GM19463 (cell line): Measurements from ENCODE around the gene OXSR1.
A peak's percentile ranks its signal among the peaks of the same experiment; 100 is the strongest.
"Not testable (repeated sequence)": the region's sequence is repeated elsewhere in the genome, so short reads cannot be mapped to it uniquely, and the experiment has no call there.

Experiments used
- ATAC-seq: cut with Tn5 transposase; IDR thresholded peaks from one replicate; pipeline ENCODE4 v1.9.1; 2021; ENCODE audit warnings: mild to moderate bottlenecking, moderate library complexity; ENCODE audit not compliant: unreplicated experiment

OXSR1 gene

DNA sequence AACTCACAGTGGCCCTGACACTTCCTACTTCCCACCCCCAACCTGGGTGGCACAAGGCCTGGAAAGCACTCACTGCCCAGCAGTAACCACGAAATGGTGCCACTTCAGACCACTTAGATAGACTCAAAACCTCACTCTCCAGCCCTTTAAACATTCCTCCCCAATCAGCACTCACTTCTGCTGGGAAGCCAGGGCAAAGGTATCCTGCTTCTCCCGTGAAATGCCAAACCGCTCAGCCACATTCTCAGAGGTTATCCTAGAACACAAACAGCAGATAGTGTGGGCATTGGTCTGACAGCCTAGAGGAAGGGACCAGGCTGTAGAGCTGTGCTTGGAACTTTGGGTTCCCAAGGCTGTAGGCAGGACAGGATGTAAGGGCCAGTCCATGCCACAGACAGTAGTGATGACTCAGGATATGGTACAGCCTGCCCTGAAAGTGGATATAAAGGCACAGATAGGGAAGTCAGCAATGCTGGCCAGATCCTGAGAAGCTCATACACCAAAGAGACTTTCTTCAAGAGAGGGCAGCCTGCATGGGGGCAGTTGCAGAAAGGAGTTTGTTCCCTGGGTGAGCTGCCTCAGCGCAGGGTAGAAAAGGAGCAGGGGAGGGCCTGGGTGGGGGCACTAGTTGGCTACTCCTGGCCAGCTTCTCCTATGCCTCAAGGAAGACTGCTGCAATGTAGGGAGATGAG is 37.6 kb upstream of the OXSR1 start:
- no peak for ATAC-seq

DNA sequence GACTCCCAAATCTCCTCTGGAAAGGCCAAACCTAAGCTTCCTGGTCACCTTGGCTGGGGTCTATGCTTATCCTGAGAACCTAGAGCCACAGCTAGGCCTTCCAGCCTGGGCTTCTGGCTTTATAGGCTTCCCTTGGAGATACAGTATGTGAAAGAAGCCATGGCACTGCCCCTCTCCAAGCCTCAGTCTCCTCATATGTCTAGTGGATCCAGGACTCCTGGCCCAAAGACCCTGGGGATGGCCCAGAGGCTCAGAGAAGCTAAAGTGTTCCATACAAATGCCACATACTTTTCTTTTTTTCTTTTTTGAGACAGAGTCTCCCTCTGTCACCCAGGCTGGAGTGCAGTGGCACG is 37.1 kb upstream of the OXSR1 start:
- no peak for ATAC-seq

DNA sequence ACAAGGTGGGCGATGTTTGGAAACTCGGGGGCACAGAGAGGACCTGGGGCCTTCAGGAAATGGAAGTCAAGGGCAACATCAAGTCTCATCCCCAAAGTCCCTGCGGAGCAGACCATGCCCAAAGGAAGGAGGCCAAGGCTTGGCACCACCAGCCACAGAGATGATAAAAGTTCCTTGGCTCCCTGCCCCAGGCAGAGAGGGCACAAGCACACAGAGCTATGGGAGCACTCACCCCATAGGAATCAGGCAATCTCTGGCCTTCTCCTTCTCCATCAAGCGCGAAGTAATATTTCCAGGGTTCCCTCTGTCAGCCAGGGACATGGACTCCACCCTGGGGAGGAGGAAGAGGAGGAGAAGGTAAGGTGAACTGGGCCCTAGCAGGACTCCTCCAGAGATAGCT is 36.3 kb upstream of the OXSR1 start:
- no peak for ATAC-seq

DNA sequence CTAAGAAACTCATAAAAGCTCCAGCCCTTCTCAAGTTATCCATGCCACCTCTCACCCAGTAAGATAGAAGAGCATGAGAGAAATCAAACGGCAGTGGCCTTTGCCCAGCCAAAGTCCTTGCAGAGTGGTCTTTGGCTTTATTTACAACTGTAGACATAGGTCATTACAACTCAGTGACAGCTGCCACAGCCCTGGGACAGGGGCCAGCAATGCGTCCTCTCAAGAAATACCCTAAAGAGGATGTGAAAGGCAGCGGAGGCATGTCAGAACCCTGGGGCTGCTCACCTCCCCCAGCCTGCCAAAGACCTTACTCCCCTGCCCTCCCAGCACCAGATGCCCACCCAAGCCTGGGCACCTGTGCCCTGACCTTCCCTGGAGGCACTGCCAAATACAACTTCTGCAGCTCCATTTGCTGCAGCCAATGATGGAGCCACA is 34.7 kb upstream of the OXSR1 start:
- no peak for ATAC-seq

- no peak for ATAC-seq
Observed at GRCh38 chr3:38131621-38132369, 33.5 kb upstream of the OXSR1 start.

DNA sequence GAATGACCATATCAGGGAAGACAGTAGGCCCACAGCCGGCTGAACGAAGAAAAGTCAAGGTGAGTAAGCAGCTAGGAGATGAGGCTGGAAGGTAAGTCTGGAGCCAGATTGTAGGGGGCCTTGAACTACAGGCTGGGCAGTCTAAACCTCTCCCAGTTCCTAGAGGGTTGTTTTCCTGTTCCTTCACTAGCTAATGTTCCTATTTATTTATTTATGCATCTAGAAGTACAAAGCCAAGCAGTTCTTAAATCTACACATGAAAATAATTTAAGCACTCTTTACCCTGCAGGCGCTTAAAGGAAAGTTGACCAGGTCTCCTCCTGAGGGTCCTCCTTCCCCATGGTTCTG is 32.2 kb upstream of the OXSR1 start:
- ATAC-seq = no peak

DNA sequence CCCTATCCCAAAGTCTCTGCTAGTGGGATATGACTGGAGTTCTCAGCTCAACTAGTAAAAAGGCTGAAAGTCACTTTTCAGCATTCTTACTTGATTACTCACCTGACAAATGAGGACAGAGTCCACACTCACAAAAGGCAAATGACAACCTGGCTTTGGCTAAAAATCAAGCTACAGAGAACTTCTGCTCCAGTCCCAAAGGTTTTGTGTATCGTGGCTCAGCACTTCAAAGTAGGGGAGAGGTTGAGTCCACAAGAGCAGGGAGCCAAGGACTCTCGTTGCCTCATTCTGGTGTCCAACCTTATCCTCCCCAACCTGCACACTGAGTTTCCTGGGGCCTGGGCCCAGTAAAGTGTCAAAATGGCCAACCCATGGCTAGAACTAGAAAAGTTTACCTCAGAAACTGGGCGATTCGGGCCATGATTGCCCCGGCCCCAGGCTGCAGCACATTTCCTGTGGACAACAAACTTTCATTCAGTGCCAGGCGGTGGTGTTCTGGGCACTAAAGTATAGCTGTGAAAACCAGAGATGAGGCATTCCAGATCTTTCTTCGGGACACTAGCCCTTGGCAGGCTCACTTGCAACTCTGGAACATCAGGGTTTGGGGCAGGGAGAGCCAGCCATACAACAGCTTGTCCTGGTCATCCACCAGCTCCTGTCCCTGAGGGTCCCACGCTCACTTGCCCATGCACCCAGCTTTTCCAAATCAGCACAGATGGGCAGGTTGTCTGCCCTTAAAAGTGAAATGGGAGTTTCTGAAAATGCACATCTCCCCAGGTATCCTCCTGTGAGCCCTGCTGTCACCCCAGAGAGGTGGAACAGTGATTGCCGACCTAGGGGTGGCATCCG is 31.6 kb upstream of the OXSR1 start:
- no peak for ATAC-seq

GRCh38 chr3:38134517-38135143 is 30.7 kb upstream of the OXSR1 start:
- ATAC-seq = not testable (repeated sequence)

- not testable (repeated sequence) for ATAC-seq
Observed at GRCh38 chr3:38135621-38136277, 29.6 kb upstream of the OXSR1 start.

DNA sequence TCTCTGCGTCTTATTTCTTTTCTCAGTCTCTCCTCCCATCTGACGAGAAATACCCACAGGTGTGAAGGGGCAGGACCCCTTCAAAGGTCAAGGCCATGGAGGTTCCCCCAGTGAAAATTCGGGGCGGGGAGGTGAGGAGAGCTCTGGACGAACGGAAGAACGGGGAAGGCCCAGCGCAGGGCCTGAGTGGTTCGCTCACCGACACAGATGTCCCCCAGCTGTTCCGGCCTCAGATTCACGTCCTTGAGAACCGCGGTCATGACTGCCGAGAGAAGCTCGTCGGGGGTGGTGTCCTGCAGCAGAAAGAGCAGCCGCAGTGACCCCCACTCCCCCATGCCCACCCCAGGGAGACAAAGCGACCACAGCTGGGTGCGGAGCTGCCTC is 29.0 kb upstream of the OXSR1 start:
- ATAC-seq = no peak

DNA sequence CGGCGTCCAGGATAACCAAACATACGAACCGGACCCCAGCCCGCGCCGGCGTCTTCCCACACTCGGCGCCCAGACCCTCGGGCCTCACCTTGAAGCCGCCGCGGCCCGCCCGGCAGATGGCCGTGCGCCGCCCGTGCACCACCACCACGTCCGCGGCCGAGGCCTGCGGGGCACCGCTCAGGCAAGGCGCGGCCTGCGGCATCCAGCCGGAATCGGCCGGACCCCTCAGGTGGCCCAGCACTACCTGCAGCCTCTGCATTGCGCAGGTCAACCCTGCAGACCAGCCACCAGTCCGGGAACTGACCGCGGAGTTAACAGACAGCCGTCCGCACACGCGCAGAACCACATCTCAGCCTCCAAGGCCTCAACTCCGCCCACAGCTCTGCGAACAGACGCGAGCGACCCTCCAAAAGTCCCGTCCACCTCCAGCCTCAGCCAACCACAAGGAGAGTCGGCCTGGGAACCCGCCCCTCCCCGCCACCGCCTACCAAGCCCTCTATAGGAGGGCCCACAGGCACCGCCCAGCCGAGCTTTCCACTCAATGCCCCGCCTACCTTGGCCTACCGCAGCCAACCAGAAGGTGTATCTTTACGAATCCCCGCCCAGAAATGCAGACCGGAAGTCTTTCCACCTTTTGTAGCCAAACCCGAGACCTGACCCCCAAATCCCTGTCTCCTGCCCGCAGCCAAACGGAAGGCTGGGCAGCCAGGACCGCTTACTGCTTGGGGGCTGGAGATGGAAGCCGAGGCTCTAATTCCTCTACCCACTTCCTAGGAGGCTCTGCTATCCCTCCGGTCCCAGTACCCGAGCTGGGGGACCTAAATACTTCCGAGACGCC is 28.3 kb upstream of the OXSR1 start, which contains the start of gene ACAA1:
ACAA1 (minus strand) TSS at position 351 of the 838 bp plus-strand sequence; CDS start at position 259, 92 bp downstream.
- ATAC-seq = peak; percentile 88

DNA sequence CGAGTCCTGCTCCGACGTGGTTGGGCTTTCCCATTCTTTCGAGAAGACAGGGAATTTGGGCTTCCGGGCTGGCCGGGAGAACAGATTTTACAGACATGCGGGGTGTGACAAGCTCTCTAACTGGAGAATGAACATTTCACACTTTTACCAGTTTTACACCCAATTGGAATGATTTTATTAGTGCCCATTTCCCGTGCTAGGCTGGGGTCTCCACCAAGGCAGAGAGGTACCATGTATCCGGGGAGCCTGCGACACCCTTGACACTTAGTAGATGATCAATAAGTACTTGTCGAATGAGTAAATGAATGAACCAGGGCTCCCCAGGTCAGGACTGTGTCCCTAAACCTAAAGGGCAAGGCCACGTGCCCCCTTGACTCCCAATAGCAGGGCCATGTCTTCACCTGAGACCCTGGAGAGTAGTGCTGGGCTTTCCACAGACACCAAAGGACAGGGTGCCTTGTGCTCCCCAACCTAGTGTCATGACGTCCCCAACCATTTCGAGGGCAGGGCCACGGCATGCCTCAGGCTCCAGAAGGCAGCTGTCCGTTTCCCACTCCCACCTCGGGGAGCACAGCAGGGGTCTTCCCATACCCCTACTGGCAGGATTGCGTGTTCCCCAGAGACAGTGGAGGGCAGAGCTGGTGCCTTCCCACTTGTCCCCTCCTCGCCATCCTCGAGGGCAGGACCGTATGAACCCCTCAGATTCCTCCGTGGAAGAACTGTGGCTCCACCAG is 27.6 kb upstream of the OXSR1 start:
- no peak for ATAC-seq

GRCh38 chr3:38138349-38139190 is 26.8 kb upstream of the OXSR1 start, which contains the start of gene MYD88:
TSS of gene MYD88 (plus strand) at chr3:38138661. CDS start at chr3:38138701, 40 bp downstream.
- ATAC-seq = peak; percentile 42

DNA sequence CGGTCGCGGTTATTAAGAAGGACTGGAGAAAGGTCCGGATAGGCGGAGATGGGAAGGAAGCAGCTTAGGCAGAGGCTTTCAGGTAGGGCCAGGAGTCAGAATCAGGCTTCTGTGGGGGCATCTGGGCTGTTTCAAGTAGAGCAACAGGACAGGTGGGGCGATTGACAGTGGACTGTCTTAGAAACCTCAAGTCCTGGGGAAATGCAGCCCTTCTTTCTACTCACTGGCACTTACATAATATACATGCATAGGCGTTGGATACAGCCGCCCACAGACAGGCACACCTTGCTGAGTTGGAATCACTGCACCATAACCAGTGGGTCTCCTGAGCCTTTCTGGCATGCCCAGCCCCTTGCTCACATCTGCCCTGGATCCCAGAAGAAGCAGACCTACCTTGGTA is 26.1 kb upstream of the OXSR1 start:
- no peak for ATAC-seq

GRCh38 chr3:38139652-38140051 is 25.7 kb upstream of the OXSR1 start:
- no peak for ATAC-seq

DNA sequence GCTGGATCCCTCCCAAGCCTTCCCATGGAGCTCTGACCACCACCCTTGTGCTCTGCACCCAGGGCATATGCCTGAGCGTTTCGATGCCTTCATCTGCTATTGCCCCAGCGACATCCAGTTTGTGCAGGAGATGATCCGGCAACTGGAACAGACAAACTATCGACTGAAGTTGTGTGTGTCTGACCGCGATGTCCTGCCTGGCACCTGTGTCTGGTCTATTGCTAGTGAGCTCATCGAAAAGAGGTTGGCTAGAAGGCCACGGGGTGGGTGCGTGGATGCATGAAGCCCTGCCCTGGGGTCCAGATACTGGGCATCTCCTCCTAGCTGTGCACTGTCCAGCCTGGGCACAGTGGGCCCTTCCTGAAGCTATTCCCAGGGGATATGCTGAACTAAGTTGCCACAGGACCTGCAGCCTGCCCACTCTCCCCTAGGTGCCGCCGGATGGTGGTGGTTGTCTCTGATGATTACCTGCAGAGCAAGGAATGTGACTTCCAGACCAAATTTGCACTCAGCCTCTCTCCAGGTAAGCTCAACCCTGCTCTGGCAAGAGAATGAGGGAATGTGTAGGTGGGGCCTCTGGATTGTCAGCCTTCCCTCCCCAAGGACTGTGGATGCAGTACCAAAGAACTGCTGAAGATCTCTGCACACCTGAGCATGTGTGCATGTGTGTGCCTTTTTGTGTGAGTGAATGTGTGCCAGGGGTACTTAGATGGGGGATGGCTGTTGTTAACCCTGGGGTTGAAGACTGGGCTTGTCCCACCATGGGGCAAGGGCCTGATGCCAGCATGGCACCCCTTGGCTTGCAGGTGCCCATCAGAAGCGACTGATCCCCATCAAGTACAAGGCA is 24.8 kb upstream of the OXSR1 start:
- ATAC-seq = no peak
